ENCODE data around the gene CAMK4. TPM values are rescaled to one million over a fixed set of nuclear protein-coding genes. Genes with fewer than 3 reads are reported as not detected.

Gene CAMK4
- polyA plus RNA-seq, 1 donor from 2014 or later, result 16.6 TPM

DNA sequence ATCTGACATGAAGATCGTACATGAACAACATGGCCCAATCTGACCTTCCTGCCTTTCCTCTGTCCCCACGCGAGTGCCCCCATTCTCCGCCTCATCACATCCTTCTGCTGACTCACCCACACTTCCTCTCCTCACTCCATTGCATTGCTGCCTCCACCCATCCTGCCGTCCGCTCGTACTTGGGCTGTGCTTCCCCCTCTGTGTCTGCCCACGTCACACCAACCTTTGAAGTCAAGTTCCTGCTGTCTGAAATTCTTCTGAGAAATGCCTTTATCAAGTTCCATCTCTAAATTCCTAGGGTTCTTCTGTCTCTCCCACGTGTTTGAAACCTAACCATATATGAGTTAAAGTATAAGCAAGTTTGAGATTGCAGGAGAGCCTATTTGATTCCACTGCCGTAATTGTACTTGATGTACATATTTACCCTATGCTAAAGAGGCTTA is 306.1 kb downstream of the CAMK4 start (continued):
- TF ChIP-seq MXI1 (conservative IDR thresholded peaks at IDR 0.05; ENCODE audit: poor library complexity, severe bottlenecking), result no peak

DNA sequence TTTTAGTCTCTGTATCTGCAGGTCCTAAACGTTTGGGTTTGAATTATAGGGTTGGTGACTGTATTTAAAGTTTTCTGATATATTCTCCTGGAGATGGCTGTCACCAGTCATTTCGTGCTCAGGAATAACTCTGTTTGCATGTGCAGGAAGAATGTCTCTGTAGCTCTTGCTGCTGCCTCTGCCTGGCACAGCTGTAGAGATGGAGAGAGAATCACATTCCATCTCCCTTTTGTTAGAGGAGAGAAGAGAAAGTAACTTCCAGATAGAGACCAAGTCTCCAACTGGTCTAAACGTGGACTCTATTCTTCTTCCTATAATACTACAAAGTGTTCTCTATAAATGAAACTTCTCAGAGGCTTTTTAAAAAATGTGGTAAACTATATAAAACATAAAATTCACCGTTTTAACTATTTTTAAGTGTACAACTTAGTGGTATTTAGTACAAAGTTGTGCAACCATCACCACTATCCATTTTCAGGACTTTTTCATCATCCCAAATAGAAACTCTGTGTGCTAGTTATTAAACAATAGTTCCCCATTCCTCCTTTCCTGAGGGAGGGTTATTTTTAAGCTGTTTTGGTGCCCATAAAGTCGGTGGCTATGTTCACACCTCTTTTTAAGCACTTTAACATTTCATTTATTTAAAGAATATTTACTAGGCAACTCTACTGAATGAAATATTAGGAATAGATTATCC is 308.9 kb downstream of the CAMK4 start:
- Histone ChIP-seq H3K79me2 (replicated peaks; ENCODE audit: insufficient read depth, low read length) (no peaks in the 10 kb centered on the region), H3K9me3 (ENCODE audit: low read length) (no peaks in the 10 kb centered on the region), H3K9ac (ENCODE audit: low read length) (no peak overlapping the region), H3K27ac (ENCODE audit: low read length) (no peak overlapping the region), H2AFZ (ENCODE audit: low read depth, low read length) (no peak overlapping the region), H3K36me3 (ENCODE audit: insufficient read depth, low read length) (no peaks in the 10 kb centered on the region), H3K27me3 (ENCODE audit: insufficient read depth, low read depth, low read length) (no peaks in the 10 kb centered on the region), H3K4me2 (ENCODE audit: low read length) (no peak overlapping the region), H4K20me1 (ENCODE audit: insufficient read depth) (no peaks in the 10 kb centered on the region), H3F3A (ENCODE audit: insufficient read depth, low read length, poor library complexity, severe bottlenecking) (no peaks in the 10 kb centered on the region), H3K4me3 (ENCODE audit: low read length) (no peak overlapping the region), H3K9me2 (ENCODE audit: insufficient read depth, low read length) (no peaks in the 10 kb centered on the region)
- TF ChIP-seq MXI1 (conservative IDR thresholded peaks at IDR 0.05; ENCODE audit: poor library complexity, severe bottlenecking) (no peak), TAF1 (IDR thresholded peaks at IDR 0.05; ENCODE audit: low read depth) (no peak), EP300 (conservative IDR thresholded peaks at IDR 0.05; ENCODE audit: poor library complexity, severe bottlenecking) (no peak), EZH2 (IDR thresholded peaks at IDR 0.05; ENCODE audit: borderline replicate concordance, insufficient read depth, low read length, poor library complexity, severe bottlenecking) (no peak), RAD21 (conservative IDR thresholded peaks at IDR 0.05) (no peak), POLR2AphosphoS5 (IDR thresholded peaks at IDR 0.05) (no peak), SMC3 (conservative IDR thresholded peaks at IDR 0.05; ENCODE audit: poor library complexity) (no peak)
- TF ChIP-seq, protein P1, sequence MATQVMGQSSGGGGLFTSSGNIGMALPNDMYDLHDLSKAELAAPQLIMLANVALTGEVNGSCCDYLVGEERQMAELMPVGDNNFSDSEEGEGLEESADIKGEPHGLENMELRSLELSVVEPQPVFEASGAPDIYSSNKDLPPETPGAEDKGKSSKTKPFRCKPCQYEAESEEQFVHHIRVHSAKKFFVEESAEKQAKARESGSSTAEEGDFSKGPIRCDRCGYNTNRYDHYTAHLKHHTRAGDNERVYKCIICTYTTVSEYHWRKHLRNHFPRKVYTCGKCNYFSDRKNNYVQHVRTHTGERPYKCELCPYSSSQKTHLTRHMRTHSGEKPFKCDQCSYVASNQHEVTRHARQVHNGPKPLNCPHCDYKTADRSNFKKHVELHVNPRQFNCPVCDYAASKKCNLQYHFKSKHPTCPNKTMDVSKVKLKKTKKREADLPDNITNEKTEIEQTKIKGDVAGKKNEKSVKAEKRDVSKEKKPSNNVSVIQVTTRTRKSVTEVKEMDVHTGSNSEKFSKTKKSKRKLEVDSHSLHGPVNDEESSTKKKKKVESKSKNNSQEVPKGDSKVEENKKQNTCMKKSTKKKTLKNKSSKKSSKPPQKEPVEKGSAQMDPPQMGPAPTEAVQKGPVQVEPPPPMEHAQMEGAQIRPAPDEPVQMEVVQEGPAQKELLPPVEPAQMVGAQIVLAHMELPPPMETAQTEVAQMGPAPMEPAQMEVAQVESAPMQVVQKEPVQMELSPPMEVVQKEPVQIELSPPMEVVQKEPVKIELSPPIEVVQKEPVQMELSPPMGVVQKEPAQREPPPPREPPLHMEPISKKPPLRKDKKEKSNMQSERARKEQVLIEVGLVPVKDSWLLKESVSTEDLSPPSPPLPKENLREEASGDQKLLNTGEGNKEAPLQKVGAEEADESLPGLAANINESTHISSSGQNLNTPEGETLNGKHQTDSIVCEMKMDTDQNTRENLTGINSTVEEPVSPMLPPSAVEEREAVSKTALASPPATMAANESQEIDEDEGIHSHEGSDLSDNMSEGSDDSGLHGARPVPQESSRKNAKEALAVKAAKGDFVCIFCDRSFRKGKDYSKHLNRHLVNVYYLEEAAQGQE (IDR thresholded peaks at IDR 0.05; ENCODE audit: borderline replicate concordance), result no peak
- TF ChIP-seq, protein P2, sequence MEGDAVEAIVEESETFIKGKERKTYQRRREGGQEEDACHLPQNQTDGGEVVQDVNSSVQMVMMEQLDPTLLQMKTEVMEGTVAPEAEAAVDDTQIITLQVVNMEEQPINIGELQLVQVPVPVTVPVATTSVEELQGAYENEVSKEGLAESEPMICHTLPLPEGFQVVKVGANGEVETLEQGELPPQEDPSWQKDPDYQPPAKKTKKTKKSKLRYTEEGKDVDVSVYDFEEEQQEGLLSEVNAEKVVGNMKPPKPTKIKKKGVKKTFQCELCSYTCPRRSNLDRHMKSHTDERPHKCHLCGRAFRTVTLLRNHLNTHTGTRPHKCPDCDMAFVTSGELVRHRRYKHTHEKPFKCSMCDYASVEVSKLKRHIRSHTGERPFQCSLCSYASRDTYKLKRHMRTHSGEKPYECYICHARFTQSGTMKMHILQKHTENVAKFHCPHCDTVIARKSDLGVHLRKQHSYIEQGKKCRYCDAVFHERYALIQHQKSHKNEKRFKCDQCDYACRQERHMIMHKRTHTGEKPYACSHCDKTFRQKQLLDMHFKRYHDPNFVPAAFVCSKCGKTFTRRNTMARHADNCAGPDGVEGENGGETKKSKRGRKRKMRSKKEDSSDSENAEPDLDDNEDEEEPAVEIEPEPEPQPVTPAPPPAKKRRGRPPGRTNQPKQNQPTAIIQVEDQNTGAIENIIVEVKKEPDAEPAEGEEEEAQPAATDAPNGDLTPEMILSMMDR (IDR thresholded peaks at IDR 0.05; ENCODE audit: poor library complexity, severe bottlenecking), result no peak

DNA sequence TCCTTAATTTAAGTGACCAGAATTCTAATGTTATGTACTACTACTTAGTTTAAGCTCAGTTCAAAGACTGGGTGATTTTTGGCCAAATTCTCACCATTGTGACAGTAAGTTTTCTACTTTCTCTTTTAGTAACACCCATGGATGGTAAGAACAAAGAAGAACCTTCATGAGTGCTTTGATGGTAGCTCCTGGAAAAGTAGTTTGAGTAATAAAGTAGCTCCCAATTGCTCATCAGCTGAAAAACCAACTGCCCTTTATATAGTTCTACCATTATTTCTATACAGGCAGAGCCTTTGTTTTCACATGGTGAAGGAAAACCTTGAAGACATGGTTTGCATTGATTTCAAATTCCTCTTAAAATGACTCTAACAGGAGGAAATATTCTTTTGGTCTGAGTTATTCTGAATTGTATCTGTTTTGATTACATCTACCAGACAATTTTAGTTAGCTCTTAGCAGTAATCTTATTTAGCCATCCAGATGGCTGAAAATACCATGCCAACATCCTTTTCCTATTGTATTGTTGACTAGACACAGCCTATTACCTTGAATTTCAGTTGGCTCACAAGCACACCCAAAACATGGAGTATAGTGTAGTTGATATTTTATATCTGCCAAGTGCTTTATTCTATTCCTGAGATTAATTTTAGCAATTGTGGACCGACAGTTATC is 311.8 kb downstream of the CAMK4 start:
- Histone ChIP-seq H2AFZ (ENCODE audit: low read depth, low read length) (no peak overlapping the region), H3K27ac (ENCODE audit: low read length) (no peak overlapping the region), H3K79me2 (replicated peaks; ENCODE audit: insufficient read depth, low read length) (no peaks in the 10 kb centered on the region), H3K36me3 (ENCODE audit: insufficient read depth, low read length) (no peaks in the 10 kb centered on the region), H3K4me2 (ENCODE audit: low read length) (no peak overlapping the region), H3K27me3 (ENCODE audit: insufficient read depth, low read depth, low read length) (no peaks in the 10 kb centered on the region), H4K20me1 (ENCODE audit: insufficient read depth) (no peaks in the 10 kb centered on the region), H3K9me3 (ENCODE audit: low read length) (no peaks in the 10 kb centered on the region), H3K9ac (ENCODE audit: low read length) (no peak overlapping the region), H3K9me2 (ENCODE audit: insufficient read depth, low read length) (no peaks in the 10 kb centered on the region), H3K4me3 (ENCODE audit: low read length) (no peak overlapping the region), H3F3A (ENCODE audit: insufficient read depth, low read length, poor library complexity, severe bottlenecking) (no peaks in the 10 kb centered on the region)
- TF ChIP-seq, protein P2 (IDR thresholded peaks at IDR 0.05; ENCODE audit: poor library complexity, severe bottlenecking), result no peak
- TF ChIP-seq TAF1 (IDR thresholded peaks at IDR 0.05; ENCODE audit: low read depth) (no peak), EZH2 (IDR thresholded peaks at IDR 0.05; ENCODE audit: borderline replicate concordance, insufficient read depth, low read length, poor library complexity, severe bottlenecking) (no peak)

All from neural cell (in vitro differentiated cells).